Kidney (tissue), 14 donors: ENCODE results near the gene KRTAP10-5. TPM values are rescaled to one million over a fixed set of nuclear protein-coding genes. Genes with fewer than 3 reads are reported as not detected.
A peak's percentile ranks its signal among the peaks of the same experiment; 100 is the strongest.

ENCODE experiments used
- DNase-seq, 5 donors: peaks; one replicate each; pipeline ENCODE4 v3.0.0-alpha.2; 2013 to 2020
- FAIRE-seq: peaks from 2 replicates; lab custom pipeline; 2012; peaks lifted over from hg19 to GRCh38; lab: Jason Lieb, UNC
- H3K27ac ChIP-seq, 2 donors: one replicate each; pipeline ENCODE4 v1.7.0; 2013; ENCODE audit warnings: low read depth in 2 of 2, low read length in 2 of 2, inconsistent platforms in 1 of 2
- H3K27me3 ChIP-seq: one replicate; pipeline ENCODE4 v1.7.1; 2013; ENCODE audit warnings: low read length, inconsistent platforms; ENCODE audit not compliant: control insufficient read depth, insufficient read depth
- H3K36me3 ChIP-seq, 3 donors: one replicate each; pipeline versions ENCODE4 v1.7.0 to v1.7.1; 2013; ENCODE audit warnings: low read length in 3 of 3, control low read depth in 1 of 3, inconsistent platforms in 1 of 3; ENCODE audit not compliant: insufficient read depth in 3 of 3, control insufficient read depth in 2 of 3
- H3K4me1 ChIP-seq, 3 donors: one replicate each; pipeline versions ENCODE4 v1.7.0 to v1.7.1; 2013; ENCODE audit warnings: low read length in 3 of 3, inconsistent platforms in 1 of 3, low read depth in 1 of 3; ENCODE audit not compliant: control insufficient read depth in 2 of 3, insufficient read depth in 2 of 3
- H3K4me3 ChIP-seq, 3 donors: one replicate each; pipeline versions ENCODE4 v1.7.0 to v1.8.1; 2013; ENCODE audit warnings: low read length in 3 of 3, control low read depth in 1 of 3, inconsistent platforms in 1 of 3
- H3K9ac ChIP-seq, 3 donors: one replicate each; pipeline versions ENCODE4 v1.7.0 to v1.7.1; 2013; ENCODE audit warnings: low read length in 3 of 3, control low read depth in 1 of 3, inconsistent platforms in 1 of 3
- H3K9me3 ChIP-seq, 3 donors: one replicate each; pipeline versions ENCODE4 v1.7.0 to v1.7.1; 2013; ENCODE audit warnings: low read length in 3 of 3, control low read depth in 1 of 3, inconsistent platforms in 1 of 3; ENCODE audit not compliant: control insufficient read depth in 2 of 3, insufficient read depth in 1 of 3
- intact Hi-C: fragments of 100-400 bp; cut with DNase I; formaldehyde crosslinking; loops from one replicate; pipeline ENCODE4 v1.11.1; 2022
- polyA plus RNA-seq: library from polyadenylated mRNA; stranded (reverse); fragments of 350-450 nt; fragmentation: Illumina TruSeq; extraction: RNeasy Lipid Tissue Mini Kit (QIAGEN cat#74804); gene quantifications from one replicate; pipeline ENCODE4 v1.2.3, GENCODE V29; 2014; ENCODE audit warnings: low read depth, low replicate concordance; ENCODE audit not compliant: insufficient read depth
- total RNA-seq: library from RNA; stranded (reverse); fragmentation: NEBNext Ultra II Directional; extraction: Animal tissue kit (Norgen Biotek cat#: 25700); gene quantifications from one replicate; pipeline ENCODE4 v1.2.1, GENCODE V29; 2021
- TF ChIP-seq, protein P1 (sequence below): IDR thresholded peaks from 3 replicates; pipeline ENCODE4 v1.5.1; 2012; ENCODE audit warnings: mild to moderate bottlenecking, moderate library complexity, borderline replicate concordance; ENCODE audit not compliant: insufficient read depth; ENCODE audit errors: extremely low read depth
- donor health status: control.
- donor health status: control.
- donor health status: control.
- donor health status: control.
- donor health status: control.
- donor health status: DM: yes; HTN: yes; CAD: no.
- donor health status: Normal renal cell carcinoma (clear cell type).

Gene KRTAP10-5
- total and polyA plus RNA-seq, 2 donors from 2014 or later, result not detected

DNA sequence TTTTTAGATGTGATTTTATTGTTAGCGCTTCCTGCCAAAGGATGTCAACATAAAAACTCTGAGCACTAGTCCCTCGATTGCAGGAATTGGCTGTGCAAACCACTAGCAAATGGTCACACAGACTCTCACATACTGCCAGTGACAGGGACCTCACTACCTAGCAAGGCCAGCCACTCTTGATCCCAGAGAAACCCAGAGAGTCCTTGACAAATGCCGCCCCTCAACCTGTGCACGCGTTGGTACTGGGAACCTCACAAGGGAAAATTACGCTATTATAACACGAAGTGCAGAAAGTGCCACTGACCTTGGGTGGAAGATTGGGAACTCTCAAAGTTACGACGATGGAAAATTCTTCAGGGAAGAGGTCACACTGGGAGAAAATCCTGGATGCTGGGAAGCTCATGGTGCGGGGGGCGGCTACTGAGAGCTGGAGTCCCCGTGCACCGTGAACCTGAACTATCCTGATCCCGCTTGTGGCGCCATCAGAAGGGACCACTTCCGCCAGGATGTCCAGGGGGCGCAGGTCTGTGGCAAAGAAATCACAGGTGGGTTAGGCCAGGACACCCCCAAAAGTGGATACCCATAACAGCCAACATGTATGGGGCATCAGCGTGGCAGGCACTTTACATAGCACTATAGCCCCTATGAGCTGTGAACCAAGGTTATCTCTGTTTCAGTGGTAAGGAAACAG is 12.8 kb downstream of the KRTAP10-5 start:
- H3K9ac ChIP-seq, result no peak overlapping the region
- H3K27ac ChIP-seq, result no peak overlapping the region
- H3K4me1 ChIP-seq, result no peaks in the 10 kb centered on the region
- no peaks in the 10 kb centered on the region for H3K9me3 ChIP-seq
- no peaks in the 10 kb centered on the region for H3K27me3 ChIP-seq
- FAIRE-seq (no peak), DNase-seq (peak in 1 of 5 donors; percentile 23)
- no peak overlapping the region for H3K4me3 ChIP-seq
- H3K36me3 ChIP-seq, result no peaks in the 10 kb centered on the region
- TF ChIP-seq, protein P1, sequence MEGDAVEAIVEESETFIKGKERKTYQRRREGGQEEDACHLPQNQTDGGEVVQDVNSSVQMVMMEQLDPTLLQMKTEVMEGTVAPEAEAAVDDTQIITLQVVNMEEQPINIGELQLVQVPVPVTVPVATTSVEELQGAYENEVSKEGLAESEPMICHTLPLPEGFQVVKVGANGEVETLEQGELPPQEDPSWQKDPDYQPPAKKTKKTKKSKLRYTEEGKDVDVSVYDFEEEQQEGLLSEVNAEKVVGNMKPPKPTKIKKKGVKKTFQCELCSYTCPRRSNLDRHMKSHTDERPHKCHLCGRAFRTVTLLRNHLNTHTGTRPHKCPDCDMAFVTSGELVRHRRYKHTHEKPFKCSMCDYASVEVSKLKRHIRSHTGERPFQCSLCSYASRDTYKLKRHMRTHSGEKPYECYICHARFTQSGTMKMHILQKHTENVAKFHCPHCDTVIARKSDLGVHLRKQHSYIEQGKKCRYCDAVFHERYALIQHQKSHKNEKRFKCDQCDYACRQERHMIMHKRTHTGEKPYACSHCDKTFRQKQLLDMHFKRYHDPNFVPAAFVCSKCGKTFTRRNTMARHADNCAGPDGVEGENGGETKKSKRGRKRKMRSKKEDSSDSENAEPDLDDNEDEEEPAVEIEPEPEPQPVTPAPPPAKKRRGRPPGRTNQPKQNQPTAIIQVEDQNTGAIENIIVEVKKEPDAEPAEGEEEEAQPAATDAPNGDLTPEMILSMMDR, result no peak
- intact Hi-C loops, result no loop called here

DNA sequence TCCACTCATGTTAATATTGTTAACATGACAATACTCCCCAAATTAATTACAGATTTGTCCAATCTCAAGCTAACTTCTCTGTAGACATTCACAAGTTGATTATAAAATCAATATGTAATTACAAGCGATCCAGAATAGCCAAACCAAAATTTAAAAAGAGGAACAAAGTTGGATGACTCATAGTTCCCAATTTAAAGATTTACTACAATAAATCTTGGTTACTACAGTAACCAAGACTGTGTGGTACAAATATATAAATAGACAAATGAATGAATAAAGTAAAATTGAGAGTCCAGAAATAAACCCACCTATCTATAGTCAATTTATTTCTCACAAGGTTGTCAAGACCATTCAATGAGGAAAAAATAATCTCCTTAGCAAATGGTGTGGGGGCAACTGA is 14.0 kb downstream of the KRTAP10-5 start:
- Histone ChIP-seq H3K9ac (no peak overlapping the region), H3K27ac (no peak overlapping the region), H3K27me3 (no peaks in the 10 kb centered on the region), H3K9me3 (no peaks in the 10 kb centered on the region), H3K4me1 (no peaks in the 10 kb centered on the region), H3K36me3 (no peaks in the 10 kb centered on the region), H3K4me3 (no peak overlapping the region)
- intact Hi-C loops, result no loop called here
- TF ChIP-seq, protein P1, result no peak
- FAIRE-seq, result no peak
- DNase-seq, result no peak

DNA sequence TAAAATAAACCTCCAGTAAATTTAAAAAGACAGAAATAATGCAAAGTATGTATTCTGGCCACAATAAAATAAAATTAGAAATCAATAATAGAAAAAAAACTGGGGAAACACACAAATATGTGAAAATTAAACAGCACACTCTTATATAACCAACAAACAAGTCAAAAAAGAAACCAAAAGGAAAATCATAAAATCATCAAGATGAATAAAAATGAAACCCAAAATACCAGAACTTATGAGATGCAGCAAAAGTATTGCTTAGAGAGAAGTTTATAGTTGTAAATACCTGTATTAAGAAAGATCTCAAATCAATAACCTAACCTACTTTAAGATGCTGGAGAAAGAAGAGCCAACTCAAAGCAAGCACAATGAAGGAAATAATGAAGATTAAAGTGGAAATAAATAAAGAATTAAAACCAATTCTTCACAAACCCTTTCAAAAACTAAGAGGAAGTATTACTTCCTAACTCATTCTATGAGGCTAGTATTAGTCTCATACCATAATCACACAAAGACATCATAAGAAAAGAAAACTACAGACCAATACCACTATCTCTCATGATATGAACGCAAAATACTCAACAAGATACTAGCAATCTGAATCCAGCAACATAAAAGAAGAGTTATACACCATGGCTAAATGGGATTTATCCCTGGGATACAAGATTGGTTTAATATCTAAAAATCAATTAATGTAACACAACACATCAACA is 15.4 kb downstream of the KRTAP10-5 start:
- H3K9me3 ChIP-seq, result no peaks in the 10 kb centered on the region
- DNase-seq (no peak), FAIRE-seq (no peak)
- H3K27me3 ChIP-seq, result no peaks in the 10 kb centered on the region
- H3K4me3 ChIP-seq, result no peak overlapping the region
- no peaks in the 10 kb centered on the region for H3K36me3 ChIP-seq
- TF ChIP-seq, protein P1, result no peak
- no peak overlapping the region for H3K27ac ChIP-seq
- intact Hi-C loops, result no loop called here
- H3K9ac ChIP-seq, result no peak overlapping the region
- no peaks in the 10 kb centered on the region for H3K4me1 ChIP-seq
